Measurements from ENCODE around the gene LIX1. TPM values are rescaled to one million over a fixed set of nuclear protein-coding genes. Genes with fewer than 3 reads are reported as not detected.
A peak's percentile ranks its signal among the peaks of the same experiment; 100 is the strongest.

LIX1 gene
- total RNA-seq, 4 donors from 2014 or later: 0.13 to 0.48 TPM; not detected in 2

DNA sequence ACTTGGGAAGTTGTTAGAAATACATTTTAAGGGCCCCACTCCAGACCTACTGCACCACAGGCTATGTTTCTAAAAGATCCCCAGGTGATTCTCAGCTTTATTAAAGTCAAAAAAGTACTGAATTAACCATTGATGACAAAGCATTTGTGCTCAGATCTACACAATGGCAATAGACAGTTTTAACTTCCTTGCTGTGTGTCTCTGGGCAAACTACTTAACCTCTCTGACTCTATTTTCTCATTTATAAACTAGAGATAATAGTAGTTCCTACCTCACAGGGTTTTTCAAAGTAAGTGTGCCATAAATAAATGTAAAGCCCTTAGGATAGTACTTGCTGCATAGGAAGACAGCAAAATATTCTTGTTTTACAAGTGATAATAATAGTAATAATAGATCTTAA lies 66.3 kb downstream of the LIX1 start:
- Histone ChIP-seq H3K27ac (no peak overlapping the region), H3K9me3 (no peaks in the 10 kb centered on the region)
- TF ChIP-seq POLR2AphosphoS5 (IDR thresholded peaks at IDR 0.05): no peak
- no peak for TF ChIP-seq EP300 (IDR thresholded peaks at IDR 0.05)
- TF ChIP-seq POLR2A (IDR thresholded peaks at IDR 0.05): no peak

DNA sequence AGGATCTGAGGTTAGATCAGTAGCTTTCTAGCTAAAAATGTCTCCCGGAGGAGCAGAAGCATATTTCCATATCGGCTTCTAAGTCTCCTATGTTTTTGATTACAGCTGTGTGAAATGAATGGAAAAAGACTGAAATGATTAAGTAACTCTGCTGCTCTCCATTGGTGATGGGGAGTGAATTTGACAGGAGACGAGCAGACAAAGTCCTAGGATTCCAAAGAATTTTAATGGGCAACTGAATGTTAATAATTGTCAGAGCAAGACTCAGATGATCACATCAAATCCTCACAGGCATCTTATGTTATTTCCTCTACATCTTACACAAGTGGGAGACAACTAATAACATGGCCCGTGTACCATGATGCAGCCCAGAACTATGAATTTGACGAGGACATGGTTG lies 66.8 kb downstream of the LIX1 start:
- WGBS: 77% methylated on average over 5 of the region's 5 CpGs
- no peaks in the 10 kb centered on the region for H3K36me3 ChIP-seq
- no peak overlapping the region for H3K27ac ChIP-seq
- peaks cover 10% of the 10 kb centered on the region for H3K4me1 ChIP-seq
- no peaks in the 10 kb centered on the region for H3K27me3 ChIP-seq
- no peak for DNase-seq (ENCODE audit: low spot score in 2 of 2)
- H3K4me3 ChIP-seq: no peak overlapping the region
- H3K9me3 ChIP-seq: no peaks in the 10 kb centered on the region
- TF ChIP-seq POLR2AphosphoS5 (IDR thresholded peaks at IDR 0.05): no peak

More for the DNA sequence above, 66.3 kb downstream of the LIX1 start:
- Histone ChIP-seq H3K4me1 (peaks cover 6% of the 10 kb centered on the region), H3K36me3 (no peaks in the 10 kb centered on the region), H3K27me3 (no peaks in the 10 kb centered on the region), H3K4me3 (no peak overlapping the region)
- no peak for DNase-seq (ENCODE audit: low spot score in 2 of 2)

DNA sequence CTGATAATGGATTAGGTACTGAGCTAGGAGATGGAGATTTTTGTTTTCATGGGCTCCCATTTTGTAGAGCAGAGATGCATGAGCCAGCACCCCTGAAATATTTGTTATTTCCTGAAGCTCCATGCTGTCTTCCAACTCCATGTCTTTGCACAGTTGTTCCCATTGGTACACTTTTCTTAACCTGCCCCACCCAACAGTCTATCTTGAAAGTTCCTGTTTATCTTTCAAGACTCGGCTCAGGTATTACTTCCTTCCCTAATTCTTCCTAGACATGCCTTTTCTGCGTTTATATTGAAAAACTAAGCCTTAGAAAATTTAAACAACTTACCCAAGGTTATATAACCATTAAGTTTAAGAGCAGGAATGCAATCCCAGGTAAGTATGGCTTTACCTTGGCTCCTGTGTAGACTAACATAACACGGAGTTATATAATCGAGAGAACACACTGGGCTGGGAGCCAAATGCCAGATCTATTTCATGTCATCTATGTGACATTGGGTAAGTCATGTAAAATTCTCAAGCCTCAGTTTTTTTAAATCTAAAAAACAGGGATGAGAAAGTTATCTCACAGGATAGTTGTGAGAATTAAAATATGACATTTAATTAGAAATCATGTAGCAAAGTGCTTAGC lies 67.4 kb downstream of the LIX1 start:
- Histone ChIP-seq H3K27ac (no peak overlapping the region), H3K4me1 (peaks cover 12% of the 10 kb centered on the region), H3K36me3 (no peaks in the 10 kb centered on the region), H3K9me3 (no peaks in the 10 kb centered on the region), H3K27me3 (no peaks in the 10 kb centered on the region), H3K4me3 (no peak overlapping the region)
- TF ChIP-seq EP300 (IDR thresholded peaks at IDR 0.05) (no peak), POLR2AphosphoS5 (IDR thresholded peaks at IDR 0.05) (no peak), POLR2A (IDR thresholded peaks at IDR 0.05) (no peak)
- TF ChIP-seq, protein P1, sequence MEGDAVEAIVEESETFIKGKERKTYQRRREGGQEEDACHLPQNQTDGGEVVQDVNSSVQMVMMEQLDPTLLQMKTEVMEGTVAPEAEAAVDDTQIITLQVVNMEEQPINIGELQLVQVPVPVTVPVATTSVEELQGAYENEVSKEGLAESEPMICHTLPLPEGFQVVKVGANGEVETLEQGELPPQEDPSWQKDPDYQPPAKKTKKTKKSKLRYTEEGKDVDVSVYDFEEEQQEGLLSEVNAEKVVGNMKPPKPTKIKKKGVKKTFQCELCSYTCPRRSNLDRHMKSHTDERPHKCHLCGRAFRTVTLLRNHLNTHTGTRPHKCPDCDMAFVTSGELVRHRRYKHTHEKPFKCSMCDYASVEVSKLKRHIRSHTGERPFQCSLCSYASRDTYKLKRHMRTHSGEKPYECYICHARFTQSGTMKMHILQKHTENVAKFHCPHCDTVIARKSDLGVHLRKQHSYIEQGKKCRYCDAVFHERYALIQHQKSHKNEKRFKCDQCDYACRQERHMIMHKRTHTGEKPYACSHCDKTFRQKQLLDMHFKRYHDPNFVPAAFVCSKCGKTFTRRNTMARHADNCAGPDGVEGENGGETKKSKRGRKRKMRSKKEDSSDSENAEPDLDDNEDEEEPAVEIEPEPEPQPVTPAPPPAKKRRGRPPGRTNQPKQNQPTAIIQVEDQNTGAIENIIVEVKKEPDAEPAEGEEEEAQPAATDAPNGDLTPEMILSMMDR (IDR thresholded peaks at IDR 0.05): no peak
- WGBS: 52% methylated on average over 4 of the region's 4 CpGs
- DNase-seq (ENCODE audit: low spot score in 2 of 2): no peak

DNA sequence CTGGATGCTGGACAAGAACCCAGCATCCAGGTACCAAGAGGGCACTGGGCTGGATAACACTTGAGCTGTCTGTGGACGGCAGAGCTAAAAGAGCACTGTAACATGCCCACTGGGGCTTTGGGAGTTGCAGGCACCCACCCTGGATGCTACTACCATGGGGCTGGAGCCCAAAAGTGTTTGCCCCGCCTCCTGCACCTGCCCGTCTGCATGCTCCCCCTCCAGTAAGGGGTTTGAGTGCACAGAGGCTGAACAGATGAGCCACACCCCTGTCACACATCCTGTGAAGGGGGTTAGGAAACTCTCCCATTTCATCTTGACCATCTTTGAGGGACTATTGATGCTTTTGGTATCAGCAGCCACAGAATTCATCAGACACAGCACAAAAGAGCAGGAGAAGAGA lies 69.0 kb downstream of the LIX1 start:
- H3K27ac ChIP-seq: no peak overlapping the region
- no peak for TF ChIP-seq POLR2A (IDR thresholded peaks at IDR 0.05)
- no peak for TF ChIP-seq POLR2AphosphoS5 (IDR thresholded peaks at IDR 0.05)
- TF ChIP-seq, protein P1 (IDR thresholded peaks at IDR 0.05): no peak
- no peak for TF ChIP-seq EP300 (IDR thresholded peaks at IDR 0.05)
- DNase-seq (ENCODE audit: low spot score in 2 of 2): no peak
- H3K9me3 ChIP-seq: no peaks in the 10 kb centered on the region
- no peaks in the 10 kb centered on the region for H3K27me3 ChIP-seq
- H3K4me3 ChIP-seq: no peak overlapping the region
- no peaks in the 10 kb centered on the region for H3K36me3 ChIP-seq
- 94% methylated on average over 2 of the region's 3 CpGs for WGBS
- H3K4me1 ChIP-seq: peaks cover 12% of the 10 kb centered on the region

DNA sequence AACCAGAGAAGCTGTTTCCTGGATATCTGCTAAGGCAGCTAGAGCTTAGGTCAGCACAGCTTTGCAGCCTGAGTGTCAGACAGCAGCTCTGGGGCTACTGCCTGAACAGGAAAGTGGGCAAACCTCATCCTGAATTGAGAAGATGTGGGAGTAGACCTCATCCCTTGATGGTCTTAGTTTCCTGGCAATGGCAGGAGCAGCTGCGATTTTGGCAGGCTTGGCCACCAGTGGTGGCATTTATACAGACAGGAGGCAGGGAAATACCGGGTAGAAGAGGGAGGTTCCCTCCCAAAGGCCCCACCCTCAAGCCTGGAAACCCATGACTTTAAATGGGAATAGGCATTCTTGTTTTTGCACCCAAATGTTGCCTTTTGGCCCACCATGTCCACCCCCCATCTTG lies 69.7 kb downstream of the LIX1 start:
- no peaks in the 10 kb centered on the region for H3K27me3 ChIP-seq
- no peak overlapping the region for H3K4me3 ChIP-seq
- no peak for DNase-seq (ENCODE audit: low spot score in 2 of 2)
- TF ChIP-seq POLR2AphosphoS5 (IDR thresholded peaks at IDR 0.05) (no peak), EP300 (IDR thresholded peaks at IDR 0.05) (no peak), POLR2A (IDR thresholded peaks at IDR 0.05) (no peak)
- TF ChIP-seq, protein P1 (IDR thresholded peaks at IDR 0.05): no peak
- no peaks in the 10 kb centered on the region for H3K9me3 ChIP-seq
- H3K27ac ChIP-seq: no peak overlapping the region
- 74% methylated on average over 2 of the region's 2 CpGs for WGBS
- H3K36me3 ChIP-seq: no peaks in the 10 kb centered on the region
- peaks cover 12% of the 10 kb centered on the region for H3K4me1 ChIP-seq

DNA sequence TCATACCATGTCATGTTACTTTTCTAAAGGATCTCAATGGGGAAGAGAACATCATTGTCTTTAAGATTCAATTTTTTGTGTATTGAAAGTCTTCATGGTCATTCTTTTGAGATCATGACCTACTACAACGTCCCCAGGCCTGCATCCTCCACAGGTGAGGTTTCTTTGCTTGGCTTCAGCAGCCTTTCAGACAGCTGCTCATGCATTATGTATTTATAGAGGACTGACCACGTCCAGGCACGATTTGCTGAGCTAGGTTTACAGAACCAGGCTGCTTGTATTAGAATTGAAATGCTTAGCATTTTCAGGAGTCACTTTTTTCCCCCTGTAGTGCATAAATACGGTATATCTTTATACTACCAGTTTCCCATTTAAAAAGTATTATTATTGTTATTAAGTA lies 70.4 kb downstream of the LIX1 start:
- no peak for TF ChIP-seq EP300 (IDR thresholded peaks at IDR 0.05)
- Histone ChIP-seq H3K27ac (no peak overlapping the region), H3K36me3 (no peaks in the 10 kb centered on the region), H3K4me1 (peaks cover 12% of the 10 kb centered on the region), H3K27me3 (no peaks in the 10 kb centered on the region), H3K4me3 (no peak overlapping the region), H3K9me3 (no peaks in the 10 kb centered on the region)
- WGBS: 95% methylated on average over 4 of the region's 4 CpGs
- no peak for DNase-seq (ENCODE audit: low spot score in 2 of 2)

DNA sequence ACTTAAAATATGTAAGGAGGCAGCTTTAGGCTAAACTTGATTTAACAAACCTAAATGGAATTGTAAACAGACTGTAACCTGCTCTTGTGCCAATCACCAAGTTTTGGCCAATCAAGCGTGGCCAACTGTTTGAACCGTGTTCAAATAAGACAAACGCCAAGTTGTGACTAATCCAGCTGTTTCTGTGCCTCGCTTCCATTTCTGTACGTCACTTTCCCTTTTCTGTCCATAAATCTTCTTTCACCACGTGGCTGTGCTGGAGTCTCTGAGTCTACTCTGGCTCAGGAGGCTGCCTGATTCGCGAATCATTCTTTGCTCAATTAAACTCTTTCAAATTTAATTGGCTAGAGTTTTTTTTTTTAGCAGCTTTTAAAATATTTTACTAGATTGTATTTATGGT lies 71.3 kb downstream of the LIX1 start:
- Histone ChIP-seq H3K9me3 (no peaks in the 10 kb centered on the region), H3K27ac (peak overlapping the region; percentile 47), H3K36me3 (no peaks in the 10 kb centered on the region), H3K4me3 (peak overlapping the region; percentile 4), H3K4me1 (peaks cover 12% of the 10 kb centered on the region), H3K27me3 (no peaks in the 10 kb centered on the region)
- WGBS: 33% methylated on average over 8 of the region's 8 CpGs
- no peak for DNase-seq (ENCODE audit: low spot score in 2 of 2)
- TF ChIP-seq, protein P1 (IDR thresholded peaks at IDR 0.05): no peak
- TF ChIP-seq POLR2A (IDR thresholded peaks at IDR 0.05): no peak
- TF ChIP-seq EP300 (IDR thresholded peaks at IDR 0.05): no peak
- TF ChIP-seq POLR2AphosphoS5 (IDR thresholded peaks at IDR 0.05): no peak
